MCF 10A (cell line): ENCODE results near the gene WDR17. TPM values are rescaled to one million over a fixed set of nuclear protein-coding genes. Genes with fewer than 3 reads are reported as not detected.

ENCODE experiments used
- BruUV-seq: library from RNA; stranded (reverse); fragments of 400-500 nt; replicated peaks from 2 replicates; lab custom pipeline; 2021; lab: Mats Ljungman, UMichigan
- CTCF ChIA-PET: fragments of 300-600 bp; sonication (Branson Sonifier 250); formaldehyde crosslinking; extraction: SDS; loops from one replicate; lab custom pipeline; 2021; ENCODE audit warnings: antibody characterized with exemption, inconsistent platforms; lab: Yijun Ruan, JAX
- POLR2A ChIA-PET: fragments of 300-600, 350-650 bp; sonication (Branson Sonifier 250); formaldehyde crosslinking; extraction: SDS; loops from one replicate; lab custom pipeline; 2020; ENCODE audit warnings: antibody characterized with exemption, inconsistent platforms; lab: Yijun Ruan, JAX
- DNase-seq: peaks from one replicate; pipeline ENCODE4 v3.0.0-alpha.2; 2018; ENCODE audit not compliant: unreplicated experiment
- H3K27ac Mint-ChIP-seq: one replicate; pipeline ENCODE4 v1.8.0; 2022; ENCODE audit warnings: mild to moderate bottlenecking, low read depth, mixed read lengths; ENCODE audit not compliant: unreplicated experiment
- H3K27me3 Mint-ChIP-seq: one replicate; pipeline ENCODE4 v1.8.0; 2022; ENCODE audit warnings: mixed read lengths; ENCODE audit not compliant: insufficient read depth, unreplicated experiment
- H3K36me3 Mint-ChIP-seq: one replicate; pipeline ENCODE4 v1.8.0; 2022; ENCODE audit warnings: mild to moderate bottlenecking, moderate library complexity, mixed read lengths; ENCODE audit not compliant: insufficient read depth, unreplicated experiment
- H3K4me1 Mint-ChIP-seq: one replicate; pipeline ENCODE4 v1.8.0; 2022; ENCODE audit warnings: mixed read lengths; ENCODE audit not compliant: insufficient read depth, unreplicated experiment
- H3K4me3 Mint-ChIP-seq: one replicate; pipeline ENCODE4 v1.8.0; 2022; ENCODE audit warnings: mild to moderate bottlenecking, moderate library complexity, mixed read lengths; ENCODE audit not compliant: unreplicated experiment
- H3K9me3 Mint-ChIP-seq: one replicate; pipeline ENCODE4 v1.8.0; 2022; ENCODE audit warnings: mixed read lengths; ENCODE audit not compliant: unreplicated experiment
- CTCF ChIP-seq: fragments of 200-600 bp; IDR thresholded peaks from one replicate; pipeline ENCODE4 v1.8.0; 2022; ENCODE audit warnings: antibody characterized with exemption, mild to moderate bottlenecking; ENCODE audit not compliant: unreplicated experiment
- intact Hi-C: fragments of 100-400 bp; cut with micrococcal nuclease; formaldehyde crosslinking; loops from 2 replicates; pipeline ENCODE4 v1.14.1; 2022
- total RNA-seq: library from RNA; stranded (reverse); gene quantifications from 2 replicates; pipeline ENCODE4 v1.2.3, GENCODE V29; 2022

WDR17 gene
- total RNA-seq, 1 experiment from 2014 or later, result 1.5 TPM

DNA sequence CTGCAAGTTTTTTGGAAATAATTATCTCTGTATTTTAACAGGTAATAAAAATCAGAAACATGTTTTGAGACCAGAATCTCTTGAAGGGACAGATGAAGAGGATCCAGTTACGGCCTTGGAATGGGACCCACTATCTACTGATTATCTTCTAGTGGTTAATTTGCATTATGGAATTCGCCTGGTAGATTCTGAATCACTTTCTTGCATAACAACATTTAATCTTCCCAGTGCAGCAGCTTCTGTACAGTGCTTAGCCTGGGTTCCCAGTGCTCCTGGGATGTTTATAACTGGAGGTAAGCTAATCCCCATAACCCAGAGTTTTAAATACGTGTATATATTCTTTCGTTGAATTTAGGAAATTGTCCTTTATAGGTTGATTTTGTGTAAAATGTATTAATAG lies 59.4 kb downstream of the WDR17 start:
- Mint-ChIP-seq H3K9me3 (no peaks in the 10 kb centered on the region), H3K4me1 (peaks cover 5% of the 10 kb centered on the region), H3K36me3 (no peaks in the 10 kb centered on the region), H3K27ac (no peak overlapping the region), H3K27me3 (no peaks in the 10 kb centered on the region), H3K4me3 (no peak overlapping the region)
- intact Hi-C loops, result no loop called here
- TF ChIP-seq CTCF, result no peak
- BruUV-seq, result no TSS peak
- ChIA-PET POLR2A (no interaction called here), CTCF (interaction anchor here (0.6 to 1.3 kb wide), 4 partner anchors 13 to 179 kb away, joined by 3 to 4 read pairs (median 3); no protein-coding TSS in a partner anchor)
- no peak for DNase-seq

DNA sequence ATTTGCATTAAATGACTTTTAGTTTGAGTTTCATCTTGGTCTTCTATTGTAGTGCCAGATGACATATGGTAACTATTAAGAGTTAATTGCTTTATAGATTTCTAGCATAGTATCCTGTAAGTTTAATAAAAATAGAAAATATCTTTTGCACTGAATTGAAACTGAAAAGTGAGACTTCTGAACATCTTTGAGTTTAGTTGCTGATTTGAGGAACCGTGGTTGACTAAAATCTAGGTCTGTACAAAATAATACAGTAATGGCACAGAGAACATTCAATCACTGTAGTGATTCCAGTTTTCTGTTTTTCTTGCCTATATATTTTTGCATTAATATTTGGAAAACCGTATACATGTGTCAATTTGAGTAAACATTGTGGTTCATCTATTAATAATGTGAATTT lies 69.0 kb downstream of the WDR17 start:
- POLR2A ChIA-PET, result no interaction called here
- BruUV-seq, result no TSS peak
- DNase-seq, result no peak
- intact Hi-C loops, result loop anchor here (10.0 kb wide), 1 partner anchor 570 kb away; no protein-coding TSS in a partner anchor
- Mint-ChIP-seq H3K4me3 (no peak overlapping the region), H3K9me3 (no peaks in the 10 kb centered on the region), H3K27ac (no peak overlapping the region), H3K36me3 (no peaks in the 10 kb centered on the region), H3K4me1 (no peaks in the 10 kb centered on the region), H3K27me3 (no peaks in the 10 kb centered on the region)
- CTCF ChIA-PET, result no interaction called here
- no peak for TF ChIP-seq CTCF

- ChIA-PET POLR2A (no interaction called here), CTCF (interaction anchor here (0.5 to 1.1 kb wide), 4 partner anchors 12 to 137 kb away, joined by 3 to 4 read pairs (median 3); no protein-coding TSS in a partner anchor)
- BruUV-seq, result no TSS peak
- Mint-ChIP-seq H3K27me3 (no peaks in the 10 kb centered on the region), H3K9me3 (no peaks in the 10 kb centered on the region), H3K27ac (no peak overlapping the region), H3K4me3 (no peak overlapping the region), H3K36me3 (no peaks in the 10 kb centered on the region), H3K4me1 (no peaks in the 10 kb centered on the region)
- DNase-seq, result peak; percentile 9
- TF ChIP-seq CTCF, result no peak
- intact Hi-C loops, result loop anchor here (10.0 kb wide), 1 partner anchor 573 kb away; no protein-coding TSS in a partner anchor
Observed at GRCh38 chr4:176137631-176138030, 72.0 kb downstream of the WDR17 start.

- BruUV-seq, result no TSS peak
- TF ChIP-seq CTCF, result no peak
Observed at GRCh38 chr4:176139518-176139917, 73.9 kb downstream of the WDR17 start.

More at GRCh38 chr4:176139518-176139917, 73.9 kb downstream of the WDR17 start:
- Mint-ChIP-seq H3K4me1 (no peaks in the 10 kb centered on the region), H3K36me3 (no peaks in the 10 kb centered on the region), H3K27me3 (no peaks in the 10 kb centered on the region), H3K27ac (no peak overlapping the region), H3K4me3 (no peak overlapping the region), H3K9me3 (no peaks in the 10 kb centered on the region)
- ChIA-PET CTCF (interaction anchor here (1.5 kb wide), 1 partner anchor 202 kb away, joined by 3 read pairs; no protein-coding TSS in a partner anchor), POLR2A (no interaction called here)
- DNase-seq, result no peak
- intact Hi-C loops, result loop anchor here (10.0 kb wide), 1 partner anchor 575 kb away; no protein-coding TSS in a partner anchor
